ENCODE data around the gene TP53I13. TPM values are rescaled to one million over a fixed set of nuclear protein-coding genes. Genes with fewer than 3 reads are reported as not detected.

Gene TP53I13
- total and polyA plus RNA-seq, 2 of the 13 experiments (the other 11 are each of a cell fraction or from before 2014, with no cell fraction given) = 16.9 to 25.7 TPM

DNA sequence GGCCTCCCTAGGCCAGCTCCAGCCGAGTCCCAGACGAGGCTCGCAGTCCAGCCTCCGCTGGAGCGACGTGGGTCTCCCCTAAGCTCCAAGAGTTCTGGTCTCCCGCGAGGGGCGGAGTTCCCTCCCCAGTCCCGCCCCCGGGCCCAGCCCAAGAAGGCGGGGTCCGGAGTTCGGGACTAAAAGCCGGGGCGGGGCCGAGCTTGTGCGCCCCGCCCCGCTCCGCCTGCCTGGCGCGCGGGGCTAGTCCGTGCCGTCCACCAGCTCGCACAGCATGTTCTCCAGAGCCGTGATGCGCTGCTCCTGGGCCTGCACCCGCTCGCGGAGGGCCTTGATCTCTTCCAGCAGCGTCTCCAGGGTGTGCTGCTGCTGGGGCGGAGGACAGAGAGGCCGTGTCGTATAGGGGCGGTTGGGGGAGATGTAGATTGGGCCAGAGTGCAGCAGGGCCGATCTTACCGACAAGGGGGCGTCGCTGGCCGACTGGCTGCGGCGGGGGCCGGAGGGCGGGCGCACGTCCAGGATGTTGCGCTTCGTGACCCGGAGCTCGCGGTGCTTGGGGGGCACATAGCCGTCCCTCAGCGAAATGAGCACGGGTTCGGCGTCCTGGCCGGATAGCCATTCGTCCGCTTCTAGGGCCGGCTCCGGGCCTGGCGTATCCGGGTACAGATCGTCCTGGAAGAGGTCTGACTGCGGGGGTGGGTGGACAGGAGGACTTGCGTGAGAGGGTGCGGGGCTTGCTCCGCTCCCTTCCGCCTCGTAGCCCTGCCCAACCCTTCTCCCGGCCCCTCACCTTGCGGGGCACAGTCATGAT lies 47.2 kb downstream of the TP53I13 start (continued):
- TF ChIP-seq ZNF441 (CRISPR knock-in tag; IDR thresholded peaks at IDR 0.05; ENCODE audit: borderline replicate concordance) (peak; percentile 85; the same call in 1 of the 2 replicates), ZFX (CRISPR knock-in tag; IDR thresholded peaks at IDR 0.05; ENCODE audit: low read depth) (peak; percentile 84), ZNF274 (CRISPR knock-in tag; IDR thresholded peaks at IDR 0.05) (peak; percentile 77), RBM39 (IDR thresholded peaks at IDR 0.05; ENCODE audit: low read depth, low read length, poor library complexity, severe bottlenecking) (peak; percentile 55), MYC (CRISPR knock-in tag; IDR thresholded peaks at IDR 0.05; ENCODE audit: borderline replicate concordance) (peak; percentile 25; the same call in 1 of the 2 replicates), ZNF331 (CRISPR knock-in tag; IDR thresholded peaks at IDR 0.05) (no peak), ZIK1 (CRISPR knock-in tag; IDR thresholded peaks at IDR 0.05; ENCODE audit: borderline replicate concordance, low read depth) (peak; percentile 12; the same call in 1 of the 2 replicates), ZNF572 (CRISPR knock-in tag; IDR thresholded peaks at IDR 0.05) (peak; percentile 79; the same call in 1 of the 2 replicates), NR2C2 (CRISPR knock-in tag; IDR thresholded peaks at IDR 0.05; ENCODE audit: borderline replicate concordance) (peak; percentile 26; the same call in 1 of the 2 replicates), ZNF180 (CRISPR knock-in tag; IDR thresholded peaks at IDR 0.05; ENCODE audit: borderline replicate concordance, low read depth) (no peak), WIZ (CRISPR knock-in tag; IDR thresholded peaks at IDR 0.05) (no peak), FLYWCH1 (CRISPR knock-in tag; IDR thresholded peaks at IDR 0.05) (no peak), GTF3A (CRISPR knock-in tag; conservative IDR thresholded peaks at IDR 0.05) (no peak), ZMAT3 (CRISPR knock-in tag; conservative IDR thresholded peaks at IDR 0.05) (peak; percentile 84), SP1 (IDR thresholded peaks at IDR 0.05) (no peak), SP1 (CRISPR knock-in tag; IDR thresholded peaks at IDR 0.05) (peak; percentile 28; the same call in 1 of the 2 replicates)
- TF ChIP-seq, protein P1, sequence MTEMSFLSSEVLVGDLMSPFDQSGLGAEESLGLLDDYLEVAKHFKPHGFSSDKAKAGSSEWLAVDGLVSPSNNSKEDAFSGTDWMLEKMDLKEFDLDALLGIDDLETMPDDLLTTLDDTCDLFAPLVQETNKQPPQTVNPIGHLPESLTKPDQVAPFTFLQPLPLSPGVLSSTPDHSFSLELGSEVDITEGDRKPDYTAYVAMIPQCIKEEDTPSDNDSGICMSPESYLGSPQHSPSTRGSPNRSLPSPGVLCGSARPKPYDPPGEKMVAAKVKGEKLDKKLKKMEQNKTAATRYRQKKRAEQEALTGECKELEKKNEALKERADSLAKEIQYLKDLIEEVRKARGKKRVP (CRISPR knock-in tag; IDR thresholded peaks at IDR 0.05) = no peak
- TF ChIP-seq, protein P2, sequence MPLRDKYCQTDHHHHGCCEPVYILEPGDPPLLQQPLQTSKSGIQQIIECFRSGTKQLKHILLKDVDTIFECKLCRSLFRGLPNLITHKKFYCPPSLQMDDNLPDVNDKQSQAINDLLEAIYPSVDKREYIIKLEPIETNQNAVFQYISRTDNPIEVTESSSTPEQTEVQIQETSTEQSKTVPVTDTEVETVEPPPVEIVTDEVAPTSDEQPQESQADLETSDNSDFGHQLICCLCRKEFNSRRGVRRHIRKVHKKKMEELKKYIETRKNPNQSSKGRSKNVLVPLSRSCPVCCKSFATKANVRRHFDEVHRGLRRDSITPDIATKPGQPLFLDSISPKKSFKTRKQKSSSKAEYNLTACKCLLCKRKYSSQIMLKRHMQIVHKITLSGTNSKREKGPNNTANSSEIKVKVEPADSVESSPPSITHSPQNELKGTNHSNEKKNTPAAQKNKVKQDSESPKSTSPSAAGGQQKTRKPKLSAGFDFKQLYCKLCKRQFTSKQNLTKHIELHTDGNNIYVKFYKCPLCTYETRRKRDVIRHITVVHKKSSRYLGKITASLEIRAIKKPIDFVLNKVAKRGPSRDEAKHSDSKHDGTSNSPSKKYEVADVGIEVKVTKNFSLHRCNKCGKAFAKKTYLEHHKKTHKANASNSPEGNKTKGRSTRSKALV (CRISPR knock-in tag; IDR thresholded peaks at IDR 0.05) = peak; percentile 78
- TF ChIP-seq, protein P3, sequence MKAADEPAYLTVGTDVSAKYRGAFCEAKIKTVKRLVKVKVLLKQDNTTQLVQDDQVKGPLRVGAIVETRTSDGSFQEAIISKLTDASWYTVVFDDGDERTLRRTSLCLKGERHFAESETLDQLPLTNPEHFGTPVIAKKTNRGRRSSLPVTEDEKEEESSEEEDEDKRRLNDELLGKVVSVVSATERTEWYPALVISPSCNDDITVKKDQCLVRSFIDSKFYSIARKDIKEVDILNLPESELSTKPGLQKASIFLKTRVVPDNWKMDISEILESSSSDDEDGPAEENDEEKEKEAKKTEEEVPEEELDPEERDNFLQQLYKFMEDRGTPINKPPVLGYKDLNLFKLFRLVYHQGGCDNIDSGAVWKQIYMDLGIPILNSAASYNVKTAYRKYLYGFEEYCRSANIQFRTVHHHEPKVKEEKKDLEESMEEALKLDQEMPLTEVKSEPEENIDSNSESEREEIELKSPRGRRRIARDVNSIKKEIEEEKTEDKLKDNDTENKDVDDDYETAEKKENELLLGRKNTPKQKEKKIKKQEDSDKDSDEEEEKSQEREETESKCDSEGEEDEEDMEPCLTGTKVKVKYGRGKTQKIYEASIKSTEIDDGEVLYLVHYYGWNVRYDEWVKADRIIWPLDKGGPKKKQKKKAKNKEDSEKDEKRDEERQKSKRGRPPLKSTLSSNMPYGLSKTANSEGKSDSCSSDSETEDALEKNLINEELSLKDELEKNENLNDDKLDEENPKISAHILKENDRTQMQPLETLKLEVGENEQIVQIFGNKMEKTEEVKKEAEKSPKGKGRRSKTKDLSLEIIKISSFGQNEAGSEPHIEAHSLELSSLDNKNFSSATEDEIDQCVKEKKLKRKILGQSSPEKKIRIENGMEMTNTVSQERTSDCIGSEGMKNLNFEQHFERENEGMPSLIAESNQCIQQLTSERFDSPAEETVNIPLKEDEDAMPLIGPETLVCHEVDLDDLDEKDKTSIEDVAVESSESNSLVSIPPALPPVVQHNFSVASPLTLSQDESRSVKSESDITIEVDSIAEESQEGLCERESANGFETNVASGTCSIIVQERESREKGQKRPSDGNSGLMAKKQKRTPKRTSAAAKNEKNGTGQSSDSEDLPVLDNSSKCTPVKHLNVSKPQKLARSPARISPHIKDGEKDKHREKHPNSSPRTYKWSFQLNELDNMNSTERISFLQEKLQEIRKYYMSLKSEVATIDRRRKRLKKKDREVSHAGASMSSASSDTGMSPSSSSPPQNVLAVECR (CRISPR knock-in tag; IDR thresholded peaks at IDR 0.05; ENCODE audit: borderline replicate concordance) = no peak; the same call in 1 of the 2 replicates

Measured in HepG2 (cell line).